ENCODE data around the gene GLDN. TPM values are rescaled to one million over a fixed set of nuclear protein-coding genes. Genes with fewer than 3 reads are reported as not detected.
A peak's percentile ranks its signal among the peaks of the same experiment; 100 is the strongest.

The GLDN gene
- total RNA-seq, 1 donor from 2014 or later, result 0.34 TPM

GRCh38 chr15:51390241-51390965 lies 48.9 kb downstream of the GLDN start:
- Mint-ChIP-seq H3K27me3 (ENCODE audit: low read depth) (no peaks in the 10 kb centered on the region), H3K27ac (peak overlapping the region; percentile 40)
- intact Hi-C loops (cut with micrococcal nuclease), result no loop called here

GRCh38 chr15:51390966-51391422 lies 49.5 kb downstream of the GLDN start:
- DNase-seq (ENCODE audit: low spot score), result no peak
- H3K27me3 Mint-ChIP-seq (ENCODE audit: low read depth), result no peaks in the 10 kb centered on the region
- H3K4me1 Mint-ChIP-seq (ENCODE audit: low read depth), result peaks cover 5% of the 10 kb centered on the region
- H3K9me3 Mint-ChIP-seq, result no peaks in the 10 kb centered on the region
- H3K36me3 Mint-ChIP-seq (ENCODE audit: low read depth), result no peaks in the 10 kb centered on the region
- intact Hi-C loops (cut with micrococcal nuclease), result no loop called here
- no peak overlapping the region for H3K4me3 Mint-ChIP-seq (ENCODE audit: low read depth)
- H3K27ac Mint-ChIP-seq, result no peak overlapping the region

More at GRCh38 chr15:51390241-51390965, 48.9 kb downstream of the GLDN start:
- Mint-ChIP-seq H3K4me3 (ENCODE audit: low read depth) (no peak overlapping the region), H3K9me3 (no peaks in the 10 kb centered on the region), H3K4me1 (ENCODE audit: low read depth) (peaks cover 5% of the 10 kb centered on the region), H3K36me3 (ENCODE audit: low read depth) (no peaks in the 10 kb centered on the region)
- DNase-seq (ENCODE audit: low spot score), result no peak

GRCh38 chr15:51396921-51397320 lies 55.5 kb downstream of the GLDN start:
- Mint-ChIP-seq H3K27me3 (ENCODE audit: low read depth) (peaks cover 4% of the 10 kb centered on the region), H3K36me3 (ENCODE audit: low read depth) (no peaks in the 10 kb centered on the region), H3K4me3 (ENCODE audit: low read depth) (no peak overlapping the region), H3K4me1 (ENCODE audit: low read depth) (no peaks in the 10 kb centered on the region), H3K9me3 (no peaks in the 10 kb centered on the region), H3K27ac (no peak overlapping the region)
- DNase-seq (ENCODE audit: low spot score), result no peak
- intact Hi-C loops (cut with micrococcal nuclease), result no loop called here

GRCh38 chr15:51398626-51399025 lies 57.2 kb downstream of the GLDN start:
- H3K4me1 Mint-ChIP-seq (ENCODE audit: low read depth), result no peaks in the 10 kb centered on the region
- no peaks in the 10 kb centered on the region for H3K9me3 Mint-ChIP-seq
- intact Hi-C loops (cut with micrococcal nuclease), result no loop called here
- H3K27me3 Mint-ChIP-seq (ENCODE audit: low read depth), result peaks cover 4% of the 10 kb centered on the region
- no peaks in the 10 kb centered on the region for H3K36me3 Mint-ChIP-seq (ENCODE audit: low read depth)
- no peak for DNase-seq (ENCODE audit: low spot score)
- H3K4me3 Mint-ChIP-seq (ENCODE audit: low read depth), result no peak overlapping the region
- H3K27ac Mint-ChIP-seq, result no peak overlapping the region

DNA sequence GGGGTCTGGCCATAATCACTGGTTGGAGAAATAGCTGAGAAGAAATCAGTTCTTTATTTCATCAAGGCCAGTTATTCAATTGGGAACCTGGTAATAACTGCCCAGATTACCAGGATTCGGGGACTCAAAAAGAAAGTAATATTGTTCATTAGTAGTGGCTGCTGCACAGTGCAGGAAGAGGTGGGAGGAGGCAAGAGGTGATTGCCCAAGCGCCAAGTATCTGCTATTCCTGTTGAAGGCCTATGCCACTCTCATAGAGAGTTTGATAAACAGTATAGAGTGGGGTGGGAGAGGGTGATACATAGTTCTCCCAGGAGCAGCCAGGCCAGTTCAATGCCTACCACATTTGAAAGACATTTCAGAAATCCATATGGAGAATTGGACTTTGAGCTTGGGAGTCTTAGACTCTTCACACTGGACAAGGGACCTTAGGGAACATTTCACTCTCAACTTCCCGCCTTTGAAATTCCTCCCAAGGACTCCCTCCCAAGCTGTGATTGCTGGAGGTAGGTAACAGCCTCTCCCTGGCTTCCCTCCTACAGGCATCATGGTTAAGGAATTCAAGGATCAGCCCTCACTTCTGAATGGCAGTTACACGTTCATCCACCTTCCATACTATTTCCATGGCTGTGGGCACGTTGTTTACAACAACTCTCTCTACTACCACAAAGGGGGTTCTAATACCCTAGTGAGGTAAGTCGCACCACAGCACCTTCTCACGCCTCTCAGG lies 59.8 kb downstream of the GLDN start:
- no peak for DNase-seq (ENCODE audit: low spot score)
- Mint-ChIP-seq H3K4me3 (ENCODE audit: low read depth) (no peak overlapping the region), H3K9me3 (no peaks in the 10 kb centered on the region), H3K27ac (no peak overlapping the region), H3K4me1 (ENCODE audit: low read depth) (no peaks in the 10 kb centered on the region), H3K27me3 (ENCODE audit: low read depth) (peaks cover 14% of the 10 kb centered on the region), H3K36me3 (ENCODE audit: low read depth) (no peaks in the 10 kb centered on the region)
- intact Hi-C loops (cut with micrococcal nuclease), result no loop called here

DNA sequence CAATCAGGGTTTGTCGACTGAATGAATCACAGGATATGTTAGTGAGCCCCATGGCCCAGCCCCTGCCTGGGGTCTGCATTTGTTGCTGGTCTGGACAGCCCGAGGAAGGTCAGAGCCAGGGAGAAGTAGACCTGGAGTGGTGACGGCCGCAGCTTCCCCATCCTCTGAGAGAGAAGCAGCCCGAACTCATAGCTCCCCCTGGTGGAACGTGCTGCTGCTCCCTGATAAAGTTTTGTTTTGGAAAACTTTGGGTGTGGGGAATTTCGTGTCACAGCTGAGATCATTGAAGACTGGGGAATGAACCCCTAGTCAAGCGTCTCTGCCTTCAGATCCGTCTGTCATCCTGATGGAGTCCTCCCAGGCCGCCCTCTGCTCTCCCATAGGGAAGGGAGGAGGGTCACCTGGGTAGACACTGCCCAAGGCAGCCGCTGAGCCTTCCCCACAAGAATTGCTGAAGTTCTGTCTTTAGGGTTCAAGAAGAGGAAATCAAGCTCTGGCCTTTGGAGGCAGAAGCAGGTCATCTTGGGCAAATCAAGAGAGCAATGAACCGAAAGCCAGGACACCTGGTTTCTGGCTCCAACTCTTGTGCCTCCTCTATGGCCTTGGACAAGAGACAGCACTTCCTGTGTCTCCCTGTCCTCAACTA lies 60.5 kb downstream of the GLDN start:
- no peak overlapping the region for H3K27ac Mint-ChIP-seq
- H3K9me3 Mint-ChIP-seq, result no peaks in the 10 kb centered on the region
- intact Hi-C loops (cut with micrococcal nuclease), result no loop called here
- H3K27me3 Mint-ChIP-seq (ENCODE audit: low read depth), result peaks cover 14% of the 10 kb centered on the region
- H3K36me3 Mint-ChIP-seq (ENCODE audit: low read depth), result no peaks in the 10 kb centered on the region
- no peak overlapping the region for H3K4me3 Mint-ChIP-seq (ENCODE audit: low read depth)
- H3K4me1 Mint-ChIP-seq (ENCODE audit: low read depth), result no peaks in the 10 kb centered on the region
- no peak for DNase-seq (ENCODE audit: low spot score)

DNA sequence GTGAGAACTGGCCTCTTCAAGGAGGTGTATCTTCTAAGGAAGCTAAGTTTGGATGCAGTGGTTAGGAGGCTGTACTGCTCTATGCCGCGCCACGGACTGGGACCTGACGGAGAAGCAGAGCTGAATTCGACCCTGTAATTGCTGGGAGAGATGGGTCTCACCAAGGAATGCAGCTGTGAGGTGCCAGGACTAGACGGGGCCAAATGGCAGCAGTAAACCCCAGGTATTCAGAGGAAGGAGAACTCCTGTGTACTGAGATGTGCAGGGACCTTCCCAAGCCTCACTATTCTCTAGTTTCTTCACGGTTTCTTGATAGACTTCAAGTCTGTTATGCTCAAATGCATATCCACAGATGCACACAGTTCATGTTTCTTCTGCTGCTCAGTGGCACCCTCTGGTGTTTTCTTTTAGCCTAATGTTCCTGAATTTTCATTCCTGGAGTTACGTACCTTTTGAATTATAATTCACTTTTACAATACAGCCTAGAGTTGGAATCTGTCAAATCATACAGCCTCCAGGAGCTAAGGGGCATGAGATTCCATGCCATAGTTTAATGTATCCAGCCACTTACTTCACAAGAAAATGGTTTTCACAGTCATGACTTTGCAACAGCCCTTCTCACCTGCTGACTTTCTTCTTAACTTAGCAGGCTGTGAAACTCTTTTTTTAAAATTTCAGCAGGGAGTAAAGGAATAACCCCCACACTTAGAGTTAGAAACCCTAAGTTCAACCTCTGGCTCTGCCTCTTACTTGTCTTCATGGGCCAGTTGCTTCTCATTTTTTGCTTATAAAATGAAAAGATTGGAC lies 61.8 kb downstream of the GLDN start:
- no peaks in the 10 kb centered on the region for H3K4me1 Mint-ChIP-seq (ENCODE audit: low read depth)
- no peak overlapping the region for H3K27ac Mint-ChIP-seq
- DNase-seq (ENCODE audit: low spot score), result no peak
- intact Hi-C loops (cut with micrococcal nuclease), result no loop called here
- peaks cover 24% of the 10 kb centered on the region for H3K27me3 Mint-ChIP-seq (ENCODE audit: low read depth)
- no peak overlapping the region for H3K4me3 Mint-ChIP-seq (ENCODE audit: low read depth)
- H3K9me3 Mint-ChIP-seq, result no peaks in the 10 kb centered on the region
- H3K36me3 Mint-ChIP-seq (ENCODE audit: low read depth), result no peaks in the 10 kb centered on the region

DNA sequence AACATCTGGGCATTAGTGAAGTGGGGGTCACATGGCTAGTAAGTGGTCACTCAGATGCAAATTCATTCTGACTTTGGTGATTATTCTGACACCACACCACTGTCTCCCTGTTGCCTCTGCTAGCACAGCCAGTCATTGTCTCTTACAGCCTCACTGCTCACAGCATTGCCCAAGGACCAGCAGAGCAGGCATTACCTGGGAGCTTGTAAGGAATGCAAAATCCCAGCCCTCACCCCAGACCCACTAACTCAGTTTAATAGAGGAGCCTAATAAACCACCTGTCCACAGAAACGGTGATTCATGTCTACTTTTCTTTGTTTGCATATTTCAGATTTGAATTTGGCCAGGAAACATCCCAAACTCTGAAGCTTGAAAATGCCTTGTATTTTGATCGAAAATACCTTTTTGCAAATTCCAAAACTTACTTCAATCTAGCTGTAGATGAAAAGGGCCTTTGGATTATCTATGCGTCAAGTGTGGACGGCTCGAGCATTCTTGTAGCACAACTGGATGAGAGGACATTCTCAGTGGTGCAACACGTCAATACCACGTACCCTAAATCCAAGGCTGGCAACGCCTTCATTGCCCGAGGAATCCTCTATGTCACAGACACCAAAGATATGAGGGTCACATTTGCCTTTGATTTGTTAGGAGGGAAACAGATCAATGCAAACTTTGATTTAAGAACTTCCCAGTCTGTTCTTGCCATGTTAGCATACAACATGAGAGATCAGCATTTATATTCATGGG lies 62.7 kb downstream of the GLDN start:
- peaks cover 24% of the 10 kb centered on the region for H3K27me3 Mint-ChIP-seq (ENCODE audit: low read depth)
- no peaks in the 10 kb centered on the region for H3K4me1 Mint-ChIP-seq (ENCODE audit: low read depth)
- intact Hi-C loops (cut with micrococcal nuclease), result no loop called here
- H3K36me3 Mint-ChIP-seq (ENCODE audit: low read depth), result no peaks in the 10 kb centered on the region
- H3K27ac Mint-ChIP-seq, result no peak overlapping the region
- H3K4me3 Mint-ChIP-seq (ENCODE audit: low read depth), result no peak overlapping the region
- H3K9me3 Mint-ChIP-seq, result no peaks in the 10 kb centered on the region
- DNase-seq (ENCODE audit: low spot score), result no peak

DNA sequence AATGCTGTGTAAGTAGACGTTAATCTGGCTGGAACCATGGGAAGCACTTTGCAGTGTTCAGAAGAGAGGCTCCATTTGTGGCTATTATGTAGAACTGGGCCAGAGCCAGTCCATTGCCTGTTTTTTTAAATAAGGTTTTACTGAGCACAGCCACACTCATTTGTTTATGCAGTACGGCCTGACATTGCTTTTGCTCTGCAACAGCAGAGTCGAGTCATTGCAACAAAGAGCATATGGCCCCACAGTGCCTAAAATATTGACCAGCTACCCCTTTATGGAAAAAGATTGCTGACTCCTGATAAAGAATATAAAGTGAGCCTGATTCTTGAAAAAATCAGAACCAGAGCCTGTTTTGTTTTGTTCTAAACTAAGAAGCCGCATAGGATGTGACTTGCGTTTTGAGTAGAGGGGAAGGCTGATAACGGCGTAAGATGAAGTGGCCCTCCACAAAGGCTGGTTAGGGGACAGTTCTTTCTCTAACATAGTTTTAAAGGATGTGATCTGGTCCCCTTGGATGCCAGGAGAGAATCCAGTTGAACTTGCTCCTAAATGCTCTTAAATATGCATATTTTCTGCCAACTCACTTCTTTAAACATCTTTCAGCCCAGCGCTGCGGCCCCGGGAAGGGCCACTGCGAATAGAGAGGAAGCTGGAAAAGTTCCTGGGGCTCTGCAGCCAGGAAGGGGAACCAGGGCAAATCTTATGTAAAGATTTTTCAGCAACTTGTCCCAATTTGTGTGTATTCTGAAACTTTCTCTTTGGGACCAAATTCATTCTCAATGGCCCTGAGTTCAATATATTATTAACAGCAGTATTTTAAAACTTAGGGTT lies 64.5 kb downstream of the GLDN start:
- Mint-ChIP-seq H3K4me1 (ENCODE audit: low read depth) (no peaks in the 10 kb centered on the region), H3K27me3 (ENCODE audit: low read depth) (peaks cover 22% of the 10 kb centered on the region), H3K9me3 (no peaks in the 10 kb centered on the region), H3K27ac (no peak overlapping the region), H3K4me3 (ENCODE audit: low read depth) (no peak overlapping the region), H3K36me3 (ENCODE audit: low read depth) (no peaks in the 10 kb centered on the region)
- DNase-seq (ENCODE audit: low spot score), result no peak
- intact Hi-C loops (cut with micrococcal nuclease), result no loop called here

GRCh38 chr15:51414256-51414860 lies 72.9 kb downstream of the GLDN start:
- Mint-ChIP-seq H3K9me3 (no peaks in the 10 kb centered on the region), H3K4me3 (ENCODE audit: low read depth) (no peak overlapping the region), H3K4me1 (ENCODE audit: low read depth) (no peaks in the 10 kb centered on the region), H3K27ac (no peak overlapping the region), H3K36me3 (ENCODE audit: low read depth) (no peaks in the 10 kb centered on the region), H3K27me3 (ENCODE audit: low read depth) (peaks cover 3% of the 10 kb centered on the region)
- DNase-seq (ENCODE audit: low spot score), result no peak
- intact Hi-C loops (cut with micrococcal nuclease), result no loop called here

DNA sequence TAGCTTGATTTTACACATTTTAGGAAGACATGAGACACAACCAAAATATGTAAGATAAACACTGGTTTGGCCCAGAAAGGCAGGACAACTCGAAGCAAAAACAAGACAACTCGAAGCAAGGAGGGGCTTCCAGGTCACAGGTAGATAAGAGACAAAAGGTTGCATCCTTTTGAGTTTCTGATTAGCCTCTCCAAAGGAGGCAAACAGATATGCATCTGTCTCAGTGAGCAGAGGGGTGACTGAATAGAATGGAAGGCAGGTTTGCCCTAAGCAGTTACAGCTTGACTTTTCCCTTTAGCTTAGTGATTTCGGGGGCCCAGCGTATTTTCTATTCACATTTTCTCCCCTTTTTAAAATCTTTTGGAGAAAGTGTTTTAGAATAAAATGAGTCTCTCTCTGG lies 74.7 kb downstream of the GLDN start:
- Mint-ChIP-seq H3K27me3 (ENCODE audit: low read depth) (no peaks in the 10 kb centered on the region), H3K4me1 (ENCODE audit: low read depth) (no peaks in the 10 kb centered on the region), H3K4me3 (ENCODE audit: low read depth) (no peak overlapping the region), H3K36me3 (ENCODE audit: low read depth) (no peaks in the 10 kb centered on the region), H3K27ac (no peak overlapping the region), H3K9me3 (no peaks in the 10 kb centered on the region)
- intact Hi-C loops (cut with micrococcal nuclease), result no loop called here
- DNase-seq (ENCODE audit: low spot score), result no peak
